HG03108 (cell line): ENCODE measurements around the gene MT2A.
"Not testable (repeated sequence)": the region's sequence is repeated elsewhere in the genome, so short reads cannot be mapped to it uniquely, and the experiment has no call there.

Source experiments
- ATAC-seq: cut with Tn5 transposase; IDR thresholded peaks from one replicate; pipeline ENCODE4 v1.9.1; 2021; ENCODE audit warnings: moderate library complexity; ENCODE audit not compliant: unreplicated experiment

Gene MT2A

GRCh38 chr16:56608043-56608875 is at the start of gene MT2A:
TSS of gene MT2A (plus strand) at chr16:56608584. CDS start at chr16:56608656, 72 bp downstream.
- ATAC-seq, result peak; percentile 89

- no peak for ATAC-seq
Measured at GRCh38 chr16:56559109-56559508, 49.3 kb upstream of the MT2A start.

DNA sequence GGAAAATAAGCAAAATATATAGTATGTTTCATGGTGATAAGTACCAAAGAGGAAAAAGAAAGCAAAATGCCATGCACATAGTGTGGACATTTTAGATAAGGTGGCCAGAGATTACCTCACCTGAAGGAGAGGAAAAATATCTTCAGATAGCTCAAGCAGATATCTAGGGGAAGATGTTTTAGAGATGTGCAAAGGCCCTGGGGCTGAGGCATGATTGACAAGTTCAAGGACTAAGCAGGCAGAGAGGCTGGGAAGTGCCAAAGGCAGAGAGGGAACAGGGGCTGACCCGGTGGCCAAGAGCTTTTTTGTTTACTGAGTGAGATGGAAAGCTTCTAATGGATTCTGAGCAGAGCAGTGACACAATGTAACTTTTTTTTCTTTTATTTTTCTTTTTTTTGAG is 47.9 kb upstream of the MT2A start:
- ATAC-seq, result no peak

GRCh38 chr16:56561126-56561525 is 47.3 kb upstream of the MT2A start:
- no peak for ATAC-seq

DNA sequence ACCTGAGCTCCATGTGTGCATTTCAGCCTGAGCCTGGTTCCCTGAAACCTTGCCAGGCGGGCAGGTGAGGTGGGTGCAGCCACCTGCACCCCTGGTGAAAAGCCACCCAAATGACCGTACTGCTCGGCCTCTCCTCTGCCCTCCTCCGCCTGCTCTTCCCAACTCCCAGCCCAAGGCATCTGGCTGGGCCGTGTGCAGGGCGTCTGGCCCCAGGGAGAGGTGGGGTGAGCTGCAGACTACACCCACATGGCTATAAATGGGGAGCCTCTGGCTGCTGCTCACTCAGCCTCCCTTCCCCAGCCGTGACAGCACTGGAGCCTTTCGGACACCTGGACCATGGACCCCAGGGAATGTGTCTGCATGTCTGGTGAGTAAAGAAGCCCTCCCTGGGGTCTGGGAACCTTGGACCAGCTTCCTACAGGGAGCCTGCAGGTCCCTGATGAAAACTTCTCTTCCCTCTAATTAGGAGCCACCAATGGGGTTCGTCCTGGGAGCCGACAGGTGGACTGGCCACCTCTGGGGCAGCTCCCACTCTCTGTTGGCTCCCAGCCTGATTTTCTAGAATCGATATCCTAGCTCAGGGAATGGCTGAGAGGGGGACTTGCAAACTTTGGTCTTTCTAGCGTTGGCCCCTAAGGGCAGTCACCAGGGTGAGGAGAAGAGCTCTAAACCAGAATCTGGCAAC is 43.4 kb upstream of the MT2A start, which contains the start of gene MT4:
Gene MT4 (plus strand): TSS at position 281 of the 685 bp plus-strand sequence. CDS start 56 bp downstream, at position 337.
- ATAC-seq, result no peak

GRCh38 chr16:56569971-56570370 is 38.4 kb upstream of the MT2A start:
- no peak for ATAC-seq

GRCh38 chr16:56571525-56571924 is 36.9 kb upstream of the MT2A start:
- ATAC-seq, result no peak

- no peak for ATAC-seq
Measured at GRCh38 chr16:56574625-56575024, 33.8 kb upstream of the MT2A start.

DNA sequence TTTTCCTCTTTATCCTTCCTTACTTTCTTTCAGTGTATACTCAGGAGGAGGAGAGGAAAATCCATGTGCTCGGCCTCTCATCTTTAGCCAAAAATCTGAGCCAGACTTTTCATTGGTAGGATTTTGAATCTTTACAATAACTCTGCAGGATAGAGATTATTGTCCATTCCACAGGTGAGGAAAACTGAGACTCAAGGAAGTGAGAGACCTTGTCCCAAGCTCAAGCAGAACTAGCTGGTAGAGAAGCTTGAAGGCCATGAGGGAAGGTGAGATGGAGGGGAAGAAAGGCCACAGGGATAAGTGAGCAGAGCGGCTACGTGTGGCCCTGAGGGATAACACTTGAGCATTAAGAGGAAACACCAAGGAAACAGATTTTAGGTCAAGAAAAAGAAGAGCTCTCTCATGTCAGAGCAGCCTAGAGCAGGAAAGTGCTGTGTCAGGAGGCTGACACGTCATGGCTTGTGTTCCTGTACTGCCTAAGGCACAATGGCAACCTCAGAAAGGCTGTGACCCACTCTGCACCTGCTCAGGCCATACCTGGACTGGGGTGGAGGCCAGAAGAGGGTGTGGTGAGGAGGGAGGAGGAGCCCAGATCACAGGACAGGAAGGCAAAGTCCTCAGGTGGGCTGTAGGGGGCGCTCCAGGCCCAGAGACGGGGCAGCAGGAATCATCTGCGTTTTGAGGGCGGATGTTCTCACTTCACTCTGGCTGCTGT is 31.6 kb upstream of the MT2A start:
- peak; percentile 78 for ATAC-seq

GRCh38 chr16:56577300-56577625 is 31.1 kb upstream of the MT2A start:
- no peak for ATAC-seq

DNA sequence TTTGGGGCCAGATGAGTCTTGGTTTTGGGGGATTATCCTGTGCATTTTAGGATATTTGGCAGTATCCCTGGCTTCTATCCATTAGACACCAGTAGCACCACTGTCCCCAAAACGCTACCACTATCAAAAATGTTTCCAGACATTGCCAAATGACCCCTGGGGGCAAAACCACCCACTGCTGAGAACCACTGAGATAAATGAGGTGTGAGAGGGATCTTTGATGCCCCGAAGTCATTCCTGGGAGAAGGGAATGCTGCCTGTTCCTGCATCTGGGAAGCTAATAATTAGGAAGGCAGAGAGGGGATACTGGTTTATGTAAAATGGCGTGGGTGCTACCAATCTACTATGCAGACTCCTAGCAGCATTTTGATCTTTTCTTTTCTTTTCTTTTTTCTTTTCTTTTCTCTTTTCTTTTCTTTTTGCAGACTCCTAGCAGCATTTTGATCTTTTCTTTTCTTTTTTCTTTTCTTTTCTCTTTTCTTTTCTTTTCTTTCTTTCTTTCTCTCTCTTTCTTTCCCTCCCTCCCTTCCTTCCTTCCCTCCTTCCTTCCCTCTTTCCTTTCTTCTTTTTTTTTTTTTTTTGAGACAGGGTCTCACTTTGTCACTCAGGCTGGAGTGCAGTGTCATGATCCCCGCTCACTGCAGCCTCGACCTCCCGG is 27.9 kb upstream of the MT2A start:
- ATAC-seq, result no peak

- ATAC-seq, result not testable (repeated sequence)
Measured at GRCh38 chr16:56582911-56583310, 25.5 kb upstream of the MT2A start.

- no peak for ATAC-seq
Measured at GRCh38 chr16:56583351-56584168, 24.8 kb upstream of the MT2A start.

DNA sequence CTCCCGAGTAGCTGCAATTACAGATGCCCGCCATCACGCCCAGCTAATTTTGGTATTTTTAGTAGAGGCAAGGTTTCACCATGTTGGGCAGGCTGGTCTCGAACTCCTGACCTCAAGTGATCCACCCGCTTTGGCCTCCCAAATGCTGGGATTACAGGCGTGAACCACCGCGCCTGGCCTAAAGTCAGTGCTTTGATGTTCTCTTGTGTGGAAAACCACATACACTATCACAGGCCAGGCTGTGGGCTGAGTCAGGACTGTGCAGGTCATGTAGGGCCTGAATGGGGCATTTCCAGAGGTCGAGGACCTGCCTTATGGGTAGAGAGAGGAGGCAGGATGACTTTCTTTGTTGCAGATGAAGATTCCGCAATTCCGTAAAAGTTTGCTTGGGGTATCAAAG is 24.1 kb upstream of the MT2A start:
- ATAC-seq, result no peak

DNA sequence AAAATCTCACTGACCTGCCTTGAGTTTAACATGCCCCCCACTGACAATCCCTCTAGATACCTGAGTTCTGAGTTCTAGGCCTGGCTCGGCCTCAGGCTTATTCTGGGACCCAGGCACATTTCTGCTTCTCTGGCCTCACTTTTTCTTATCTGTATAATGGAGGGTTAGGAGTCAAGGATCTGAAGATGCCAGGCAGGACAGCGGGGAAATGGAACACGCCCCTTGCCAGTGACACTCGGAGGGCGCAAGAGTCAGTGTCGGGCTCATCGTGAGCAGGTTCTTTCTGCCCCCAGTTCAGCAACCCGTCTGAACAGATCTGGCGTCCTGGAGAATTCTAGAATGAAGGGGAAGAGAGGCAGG is 19.6 kb upstream of the MT2A start:
- no peak for ATAC-seq

GRCh38 chr16:56589141-56590039 is 19.0 kb upstream of the MT2A start, which contains the start of gene MT3:
TSS of gene MT3 (plus strand) at chr16:56589528. CDS start at chr16:56589591, 63 bp downstream.
- ATAC-seq, result no peak

DNA sequence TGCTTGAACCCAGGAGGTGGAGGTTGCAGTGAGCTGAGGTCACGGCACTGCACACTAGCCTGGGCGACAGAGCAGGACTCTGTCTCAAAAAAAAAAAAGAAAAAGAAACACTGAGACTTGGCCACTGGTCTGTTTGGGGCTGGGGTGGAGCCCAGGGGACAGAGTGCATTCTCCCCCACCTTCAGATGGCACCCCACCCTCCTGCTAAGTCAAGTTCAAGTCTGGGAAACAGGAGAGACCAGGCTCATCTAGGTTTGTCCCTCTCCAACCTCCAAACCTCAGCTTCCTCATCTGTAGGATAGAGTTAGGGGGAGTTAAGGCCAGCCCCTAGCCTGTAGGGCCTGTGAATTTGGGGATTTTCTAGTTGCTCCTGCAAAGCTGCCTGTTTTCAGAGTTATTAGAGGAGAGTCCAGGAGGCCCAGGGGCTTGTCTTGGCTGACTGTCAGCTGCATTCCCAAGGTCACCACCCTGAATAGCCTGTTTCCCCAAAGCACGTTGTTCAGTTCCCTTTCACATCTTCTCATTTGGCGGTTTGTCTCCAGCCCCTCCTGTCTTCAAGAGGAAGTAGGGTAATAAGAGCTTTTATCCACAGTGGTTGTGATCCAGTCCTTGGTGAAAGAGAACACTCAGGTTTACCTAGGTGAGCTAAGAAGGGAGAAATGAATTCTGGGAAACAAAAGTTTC is 16.9 kb upstream of the MT2A start:
- no peak for ATAC-seq

DNA sequence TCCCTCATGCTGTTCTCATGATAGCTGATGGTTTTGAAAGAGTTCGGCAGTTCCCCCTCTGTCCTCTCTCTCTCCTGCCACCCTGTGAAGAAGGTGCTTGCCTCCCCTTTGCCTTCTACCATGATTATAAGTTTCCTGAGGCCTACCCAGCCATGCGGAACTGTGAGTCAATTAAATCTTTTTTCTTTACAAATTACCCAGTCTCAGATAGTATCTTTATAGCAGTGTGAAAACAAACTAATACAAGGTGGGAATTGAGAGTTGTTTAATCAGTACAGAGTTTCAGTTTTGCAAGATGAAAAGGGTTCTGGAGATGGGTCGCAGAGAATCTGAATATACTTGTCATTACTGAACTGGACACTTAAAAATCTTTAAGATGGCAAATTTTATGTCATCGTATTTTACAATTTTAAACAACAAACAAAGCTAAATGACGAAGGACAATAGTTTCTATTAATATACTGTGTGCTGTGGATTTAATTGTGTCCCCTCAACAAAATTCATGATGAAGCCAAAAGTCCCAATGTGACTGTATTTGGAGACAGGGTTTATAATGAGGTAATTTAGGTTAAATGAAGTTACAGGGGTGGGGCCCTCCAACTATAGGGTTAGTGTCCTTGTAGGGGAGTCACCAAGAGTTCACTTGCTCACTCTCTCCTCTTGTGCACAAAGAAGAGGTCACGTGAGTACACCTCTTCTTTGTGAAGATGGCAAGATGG is 14.7 kb upstream of the MT2A start:
- no peak for ATAC-seq
